BJ (cell line): ENCODE results near the gene TRABD. TPM values are rescaled to one million over a fixed set of nuclear protein-coding genes. Genes with fewer than 3 reads are reported as not detected.

Source experiments
- CTCF ChIA-PET: fragments of 350-600 bp; formaldehyde crosslinking; extraction: SDS; loops from one replicate; lab custom pipeline; 2021; ENCODE audit warnings: antibody characterized with exemption, inconsistent platforms; lab: Yijun Ruan, JAX
- POLR2A ChIA-PET: fragments of 300-600 bp; sonication (Branson Sonifier 250); formaldehyde crosslinking; extraction: SDS; loops from one replicate; lab custom pipeline; 2021; ENCODE audit warnings: antibody characterized with exemption; lab: Charles Lee
- DNase-seq: peaks from one replicate; pipeline ENCODE4 v3.0.0-alpha.2; 2011; ENCODE audit warnings: low read depth
- H3K27me3 ChIP-seq: 2 replicates; pipeline ENCODE4 v1.6.0; 2011; ENCODE audit warnings: low read length; ENCODE audit not compliant: control insufficient read depth, insufficient read depth
- H3K36me3 ChIP-seq: 2 replicates; pipeline ENCODE4 v1.5.1; 2011; ENCODE audit warnings: low read length; ENCODE audit not compliant: control insufficient read depth, insufficient read depth
- H3K4me3 ChIP-seq: 2 replicates; pipeline ENCODE4 v1.5.1; 2011; ENCODE audit warnings: low read depth, mild to moderate bottlenecking, control low read depth, low read length
- CTCF ChIP-seq: IDR thresholded peaks from 2 replicates; pipeline ENCODE4 v1.5.1; 2011; ENCODE audit warnings: low read depth, mild to moderate bottlenecking, control low read depth, inconsistent platforms, low read length, moderate library complexity; ENCODE audit not compliant: insufficient read depth
- polyA plus RNA-seq: library from polyadenylated mRNA; depleted of rRNA; stranded (reverse); fragments of >200 nt; gene quantifications from 2 replicates; pipeline ENCODE4 v1.2.3, GENCODE V29; 2011

TRABD gene
- polyA plus RNA-seq, 1 experiment, result 31.5 TPM

- Histone ChIP-seq H3K4me3 (no peak overlapping the region), H3K27me3 (no peaks in the 10 kb centered on the region), H3K36me3 (peaks cover 24% of the 10 kb centered on the region)
- no peak for TF ChIP-seq CTCF
- ChIA-PET CTCF (interaction anchor here (2.2 kb wide), 1 partner anchor 8 kb away, joined by 9 read pairs; no protein-coding TSS in a partner anchor), POLR2A (no interaction called here)
- DNase-seq, result no peak
These were observed 42.7 kb downstream of the TRABD start for GRCh38 chr22:50228366-50228765.

GRCh38 chr22:50229370-50229769, 43.7 kb downstream of the TRABD start:
- Histone ChIP-seq H3K27me3 (no peaks in the 10 kb centered on the region), H3K4me3 (no peak overlapping the region), H3K36me3 (peaks cover 17% of the 10 kb centered on the region)
- CTCF ChIA-PET, result interaction anchor here (1.1 to 1.4 kb wide), 2 partner anchors 10 to 12 kb away, joined by 4 to 5 read pairs; no protein-coding TSS in a partner anchor
- no peak for TF ChIP-seq CTCF
- no peak for DNase-seq
- POLR2A ChIA-PET, result no interaction called here

GRCh38 chr22:50232481-50233151, 46.9 kb downstream of the TRABD start:
- CTCF ChIA-PET, result interaction anchor here (0.8 to 3.3 kb wide), 4 partner anchors 9 to 264 kb away, joined by 3 to 26 read pairs (median 5); no protein-coding TSS in a partner anchor
- POLR2A ChIA-PET, result interaction anchor here (0.6 kb wide), 1 partner anchor 11 kb away, joined by 4 read pairs; no protein-coding TSS in a partner anchor
- H3K4me3 ChIP-seq, result no peak overlapping the region
- TF ChIP-seq CTCF, result no peak
- no peak for DNase-seq
- H3K27me3 ChIP-seq, result no peaks in the 10 kb centered on the region
- peaks cover 14% of the 10 kb centered on the region for H3K36me3 ChIP-seq

- no peak for DNase-seq
These were observed 47.5 kb downstream of the TRABD start for GRCh38 chr22:50233223-50233622.

More at GRCh38 chr22:50233223-50233622, 47.5 kb downstream of the TRABD start:
- H3K4me3 ChIP-seq, result no peak overlapping the region
- ChIA-PET CTCF (interaction anchor here (1.3 to 3.3 kb wide), 3 partner anchors 8 to 109 kb away, joined by 3 to 26 read pairs (median 6); no protein-coding TSS in a partner anchor), POLR2A (no interaction called here)
- H3K27me3 ChIP-seq, result no peaks in the 10 kb centered on the region
- TF ChIP-seq CTCF, result no peak
- H3K36me3 ChIP-seq, result peaks cover 14% of the 10 kb centered on the region
